AG09309 (cell line): ENCODE data around the gene PHLDB1.

Source experiments
- DNase-seq: peaks from one replicate; pipeline ENCODE4 v3.0.0-alpha.2; 2010; ENCODE audit warnings: low read depth
- H3K4me3 ChIP-seq: 2 replicates; pipeline ENCODE4 v1.5.1; 2011; ENCODE audit warnings: mild to moderate bottlenecking, low read depth, low read length, moderate library complexity; ENCODE audit not compliant: control insufficient read depth
- TF ChIP-seq, protein P1 (sequence below): IDR thresholded peaks from 2 replicates; pipeline ENCODE4 v1.5.1; 2011; ENCODE audit warnings: mild to moderate bottlenecking, low read depth, low read length, inconsistent platforms; ENCODE audit not compliant: insufficient read depth, control insufficient read depth; ENCODE audit errors: missing control alignments

The PHLDB1 gene

DNA sequence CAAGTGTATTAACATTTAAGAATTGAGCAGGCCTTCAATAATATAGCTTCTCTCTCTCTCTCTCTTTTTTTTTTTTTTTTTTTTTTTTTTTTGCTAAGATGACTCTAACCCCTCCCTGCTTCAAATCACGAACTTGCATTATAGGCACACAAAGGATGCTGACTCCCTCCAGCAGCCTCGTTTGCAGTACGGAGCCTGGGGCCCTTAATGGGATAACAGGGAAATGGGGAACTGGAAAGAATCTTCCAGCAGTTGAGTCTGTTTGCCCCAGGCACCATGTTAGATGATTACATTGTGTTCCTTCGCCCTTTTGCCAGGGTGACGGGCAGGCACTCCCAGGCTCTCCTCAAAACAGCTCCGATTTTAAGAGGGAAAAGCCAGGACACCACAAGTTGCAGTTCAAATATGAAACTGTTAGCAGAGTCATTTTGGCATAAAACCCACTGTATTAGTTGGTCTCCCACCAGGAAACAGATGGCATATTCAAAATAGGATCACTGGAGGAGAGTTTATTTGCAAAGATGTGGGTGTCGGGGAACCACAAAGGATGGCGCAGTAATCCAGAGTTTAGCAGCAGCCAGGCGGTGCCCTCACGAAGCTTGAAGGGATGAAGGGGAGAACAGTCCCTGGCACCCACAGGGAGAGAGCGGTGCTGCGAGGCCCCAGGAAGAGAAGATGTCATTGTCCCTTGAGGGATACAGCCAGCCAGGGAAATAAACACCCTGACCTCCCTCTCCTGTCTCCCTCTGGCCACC is 98.6 kb downstream of the PHLDB1 start:
- TF ChIP-seq, protein P1, sequence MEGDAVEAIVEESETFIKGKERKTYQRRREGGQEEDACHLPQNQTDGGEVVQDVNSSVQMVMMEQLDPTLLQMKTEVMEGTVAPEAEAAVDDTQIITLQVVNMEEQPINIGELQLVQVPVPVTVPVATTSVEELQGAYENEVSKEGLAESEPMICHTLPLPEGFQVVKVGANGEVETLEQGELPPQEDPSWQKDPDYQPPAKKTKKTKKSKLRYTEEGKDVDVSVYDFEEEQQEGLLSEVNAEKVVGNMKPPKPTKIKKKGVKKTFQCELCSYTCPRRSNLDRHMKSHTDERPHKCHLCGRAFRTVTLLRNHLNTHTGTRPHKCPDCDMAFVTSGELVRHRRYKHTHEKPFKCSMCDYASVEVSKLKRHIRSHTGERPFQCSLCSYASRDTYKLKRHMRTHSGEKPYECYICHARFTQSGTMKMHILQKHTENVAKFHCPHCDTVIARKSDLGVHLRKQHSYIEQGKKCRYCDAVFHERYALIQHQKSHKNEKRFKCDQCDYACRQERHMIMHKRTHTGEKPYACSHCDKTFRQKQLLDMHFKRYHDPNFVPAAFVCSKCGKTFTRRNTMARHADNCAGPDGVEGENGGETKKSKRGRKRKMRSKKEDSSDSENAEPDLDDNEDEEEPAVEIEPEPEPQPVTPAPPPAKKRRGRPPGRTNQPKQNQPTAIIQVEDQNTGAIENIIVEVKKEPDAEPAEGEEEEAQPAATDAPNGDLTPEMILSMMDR: no peak
- H3K4me3 ChIP-seq: no peak overlapping the region
- DNase-seq: no peak

DNA sequence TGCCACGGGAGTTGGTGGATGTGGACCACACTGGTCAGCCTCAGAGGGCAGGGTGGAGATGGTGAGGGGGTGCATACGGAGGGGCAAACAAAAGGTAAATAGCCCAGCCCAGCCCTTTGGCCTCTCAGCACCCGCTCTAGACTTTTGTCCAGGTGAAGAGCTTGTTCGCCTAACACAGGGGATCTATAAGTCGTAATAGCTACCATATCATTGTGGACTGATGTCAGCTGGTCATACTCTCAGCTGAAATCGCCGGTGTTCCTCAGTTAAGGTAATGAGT is 99.1 kb downstream of the PHLDB1 start:
- TF ChIP-seq, protein P1: no peak

More for the DNA sequence above, 99.1 kb downstream of the PHLDB1 start:
- no peak overlapping the region for H3K4me3 ChIP-seq
- DNase-seq: no peak
